ENCODE measurements around the gene SP4.

GRCh38 chr7:21562385-21562784 is 134.5 kb downstream of the SP4 start:
- TF ChIP-seq POLR2A (IDR thresholded peaks at IDR 0.05; ENCODE audit: low read length) (no peak), GATA1 (IDR thresholded peaks at IDR 0.05; ENCODE audit: low read depth, low read length) (no peak)
